Body of pancreas (tissue), 4 donors: ENCODE results near the gene ENAH. TPM values are rescaled to one million over a fixed set of nuclear protein-coding genes. Genes with fewer than 3 reads are reported as not detected.
A peak's percentile ranks its signal among the peaks of the same experiment; 100 is the strongest.

ENCODE experiments used
- ATAC-seq: fragments of 150-250 bp; one replicate; pipeline ENCODE4 v1.9.1; 2016
- DNase-seq, 4 donors: peaks; one replicate each; pipeline ENCODE4 v3.0.0-alpha.2; 2019
- H3K27ac ChIP-seq, 4 donors: fragments of 200-600 bp; sonication (generic); 1 replicate in 3 of 4; 2 replicates in 1 of 4; pipeline versions ENCODE4 v1.5.1 to v1.6.1; 2016 to 2019; ENCODE audit warnings: mild to moderate bottlenecking in 1 of 4, mixed read lengths in 1 of 4, moderate library complexity in 1 of 4
- H3K27me3 ChIP-seq, 2 donors: fragments of 200-600 bp; sonication (generic); one replicate each; pipeline ENCODE4 v1.6.0; 2016; ENCODE audit warnings: mild to moderate bottlenecking in 1 of 2
- H3K36me3 ChIP-seq, 2 donors: fragments of 200-600 bp; sonication (generic); replicated peaks in 1 of 2; 2 replicates each; pipeline ENCODE4 v1.5.1; 2016; ENCODE audit warnings: low read depth in 2 of 2; ENCODE audit not compliant: insufficient read depth in 1 of 2
- H3K4me1 ChIP-seq: fragments of 200-600 bp; sonication (generic); one replicate; pipeline ENCODE4 v1.6.0; 2016
- H3K4me3 ChIP-seq, 2 donors: fragments of 200-600 bp; sonication (generic); 1 replicate in 1 of 2; 2 replicates in 1 of 2; pipeline ENCODE4 v1.5.1; 2016 to 2019
- H3K9me3 ChIP-seq, 3 donors: fragments of 200-600 bp; sonication (generic); 1 replicate in 2 of 3; 2 replicates in 1 of 3; pipeline ENCODE4 v1.5.1; 2016
- CTCF ChIP-seq, 7 experiments: fragments of 450-650 bp in 4 of 7; fragments of 200-600 bp in 3 of 7; sonication (generic) in 3 of 7; IDR thresholded peaks; one replicate each; pipeline ENCODE4 v1.5.1; 2016 to 2019; ENCODE audit warnings: antibody characterized with exemption in 7 of 7
- POLR2A ChIP-seq, 3 donors: fragments of 450-650 bp; IDR thresholded peaks; one replicate each; pipeline ENCODE4 v1.6.1; 2016; ENCODE audit warnings: antibody characterized with exemption in 3 of 3, mild to moderate bottlenecking in 2 of 3
- WGBS, 2 donors: methylation state at CpG; one replicate each; pipeline ENCODE4 v1.1.5; 2017; 5-methylcytosine and 5-hydroxymethylcytosine counted together
- intact Hi-C: fragments of 100-400 bp; cut with DNase I; formaldehyde crosslinking; loops from one replicate; pipeline ENCODE4 v1.15.1; 2023
- total RNA-seq, 2 donors: library from RNA; depleted of rRNA; stranded (reverse); fragments of >200 nt; gene quantifications; one replicate each; pipeline ENCODE4 v1.1.0, GENCODE V29; 2016

The ENAH gene
- total RNA-seq, 2 donors from 2014 or later: 21.1 to 28.8 TPM

- no peak for ATAC-seq
- no peak for DNase-seq
- 84 to 86% methylated on average over 15 of the region's 15 CpGs for WGBS, 2 donors
- Histone ChIP-seq H3K9me3 (no peaks in the 10 kb centered on the region), H3K36me3 (no peaks in the 10 kb centered on the region), H3K4me3 (no peak overlapping the region), H3K27me3 (no peaks in the 10 kb centered on the region), H3K4me1 (peaks cover 22% of the 10 kb centered on the region), H3K27ac (peak overlapping the region; percentile 45 to 97 (median 94))
- TF ChIP-seq POLR2A (IDR thresholded peaks at IDR 0.05) (no peak), CTCF (IDR thresholded peaks at IDR 0.05) (no peak)
- intact Hi-C loops: loop anchor here (10.0 kb wide), 1 partner anchor 110 kb away; no protein-coding TSS in a partner anchor
These were observed 2.0 kb upstream of the ENAH start for GRCh38 chr1:225654688-225655508.

GRCh38 chr1:225654277-225654597, 1.3 kb upstream of the ENAH start:
- ATAC-seq (no peak), DNase-seq (no peak)
- intact Hi-C loops: loop anchor here (10.0 kb wide), 1 partner anchor 111 kb away; no protein-coding TSS in a partner anchor
- WGBS, 2 donors: 75 to 79% methylated on average over 4 of the region's 4 CpGs
- TF ChIP-seq POLR2A (IDR thresholded peaks at IDR 0.05): no peak
- Histone ChIP-seq H3K4me1 (peaks cover 28% of the 10 kb centered on the region), H3K4me3 (no peak overlapping the region), H3K36me3 (no peaks in the 10 kb centered on the region), H3K9me3 (no peaks in the 10 kb centered on the region), H3K27ac (peak overlapping the region in 3 of 4 donors; percentile 93 to 97 (median 95)), H3K27me3 (no peaks in the 10 kb centered on the region)

- intact Hi-C loops: loop anchor here (10.0 kb wide), 1 partner anchor 111 kb away; no protein-coding TSS in a partner anchor
- TF ChIP-seq POLR2A (IDR thresholded peaks at IDR 0.05): peak; percentile 64 to 90 (median 83)
- no peak for TF ChIP-seq CTCF (IDR thresholded peaks at IDR 0.05)
- Histone ChIP-seq H3K27me3 (no peaks in the 10 kb centered on the region), H3K36me3 (no peaks in the 10 kb centered on the region), H3K4me1 (peaks cover 33% of the 10 kb centered on the region), H3K27ac (peak overlapping the region; percentile 86 to 97 (median 94)), H3K9me3 (no peaks in the 10 kb centered on the region), H3K4me3 (peak overlapping the region; percentile 32 to 78)
- WGBS, 2 donors: 2 to 4% methylated on average over 29 to 70 of the region's 70 CpGs
- ATAC-seq (peak; percentile 61), DNase-seq (peak; percentile 73 to 77 (median 76))
These were observed 747 bp upstream of the ENAH start for GRCh38 chr1:225653463-225654276.

- TF ChIP-seq POLR2A (IDR thresholded peaks at IDR 0.05) (peak in 2 of 3 donors; percentile 35 to 45), CTCF (IDR thresholded peaks at IDR 0.05) (peak in 1 of 7 experiments; percentile 3)
- 1 to 2% methylated on average over 36 to 44 of the region's 45 CpGs for whole genome bisulfite sequencing, 2 donors
- Histone ChIP-seq H3K4me3 (peak overlapping the region; percentile 83 to 96), H3K27ac (peak overlapping the region; percentile 86 to 97 (median 94)), H3K9me3 (no peaks in the 10 kb centered on the region), H3K27me3 (no peaks in the 10 kb centered on the region), H3K4me1 (peaks cover 39% of the 10 kb centered on the region), H3K36me3 (no peaks in the 10 kb centered on the region)
- peak; percentile 4 for ATAC-seq
- intact Hi-C loops: loop anchor here (10.0 kb wide), 1 partner anchor 113 kb away; no protein-coding TSS in a partner anchor
- DNase-seq: peak; percentile 46 to 71 (median 56)
These were observed 823 bp downstream of the ENAH start for GRCh38 chr1:225651872-225652728.
